RPMI8226 (cell line): Measurements from ENCODE around the gene RNF224.

Experiments used
- DNase-seq: peaks from one replicate; pipeline ENCODE4 v3.0.0-alpha.2; 2015

RNF224 gene

DNA sequence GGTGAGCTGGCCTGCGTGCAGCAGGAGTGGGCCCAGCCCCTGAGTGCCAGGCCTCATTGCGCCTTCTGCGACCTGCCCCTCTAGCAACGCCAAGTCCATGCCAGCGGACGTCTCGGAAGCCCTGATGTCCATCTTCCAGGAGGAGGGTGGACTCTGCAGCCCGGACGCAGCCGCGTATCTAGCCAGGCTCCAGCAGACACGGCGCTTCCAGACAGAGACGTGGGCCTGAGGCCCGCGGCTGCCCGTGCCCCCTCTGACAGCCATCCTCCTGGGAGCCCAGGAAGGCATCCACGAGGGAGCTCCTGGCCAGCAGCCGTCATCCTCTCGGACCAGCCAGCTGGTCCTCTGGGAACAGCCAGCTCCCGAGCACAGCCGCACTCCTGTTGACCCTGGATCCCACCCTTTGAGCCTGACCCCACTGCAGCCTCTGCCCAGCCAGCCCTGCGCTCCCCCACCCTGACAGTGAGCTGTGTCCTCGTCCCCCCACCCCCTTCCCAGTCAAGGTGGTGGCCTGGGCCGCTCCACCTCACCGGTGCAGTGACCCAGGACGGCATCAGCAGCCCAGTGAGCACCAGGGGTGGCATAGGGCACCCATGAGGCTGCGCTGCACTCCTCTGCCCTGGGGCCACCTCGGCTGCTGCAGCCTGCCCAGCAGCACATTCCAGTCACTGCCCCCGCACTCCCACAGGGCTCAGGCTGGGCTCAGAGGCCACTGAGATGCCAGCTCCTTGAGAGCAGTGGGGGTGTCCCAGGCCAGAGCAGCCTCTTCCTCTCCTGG, 10.9 kb upstream of the RNF224 start:
- DNase-seq = no peak

GRCh38 chr9:137217276-137218211, 9.8 kb upstream of the RNF224 start:
- no peak for DNase-seq

- DNase-seq = no peak
Measured at GRCh38 chr9:137218212-137218753, 9.0 kb upstream of the RNF224 start.

- DNase-seq = no peak
Measured at GRCh38 chr9:137218754-137219271, 8.5 kb upstream of the RNF224 start.

DNA sequence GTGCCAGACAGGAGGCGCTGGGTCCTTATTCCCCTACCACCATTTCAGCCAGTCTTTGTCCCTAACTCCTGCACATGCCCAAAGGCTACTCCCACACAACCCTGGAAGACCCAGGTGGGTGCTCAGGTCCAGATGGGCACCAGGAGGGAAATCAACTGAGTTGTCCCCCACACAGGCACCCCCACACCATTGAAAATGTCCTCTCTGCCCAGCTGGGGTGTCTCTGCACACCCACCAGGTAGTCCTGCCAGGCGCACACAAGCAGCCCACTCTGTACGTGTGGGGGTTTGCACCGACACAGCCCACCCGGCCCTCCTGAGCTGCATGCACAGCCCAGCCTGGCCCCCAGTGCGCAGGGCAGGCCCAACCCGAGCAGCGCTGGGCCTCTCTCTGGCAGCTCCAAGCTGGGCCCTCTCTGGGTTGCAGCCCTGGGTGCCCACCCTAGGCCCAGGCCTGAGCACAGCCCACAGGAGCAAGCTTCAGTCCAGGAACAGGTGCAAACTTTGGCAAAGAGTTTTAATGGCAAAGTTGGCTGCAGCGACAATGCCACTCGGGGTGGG, 7.5 kb upstream of the RNF224 start:
- no peak for DNase-seq

DNA sequence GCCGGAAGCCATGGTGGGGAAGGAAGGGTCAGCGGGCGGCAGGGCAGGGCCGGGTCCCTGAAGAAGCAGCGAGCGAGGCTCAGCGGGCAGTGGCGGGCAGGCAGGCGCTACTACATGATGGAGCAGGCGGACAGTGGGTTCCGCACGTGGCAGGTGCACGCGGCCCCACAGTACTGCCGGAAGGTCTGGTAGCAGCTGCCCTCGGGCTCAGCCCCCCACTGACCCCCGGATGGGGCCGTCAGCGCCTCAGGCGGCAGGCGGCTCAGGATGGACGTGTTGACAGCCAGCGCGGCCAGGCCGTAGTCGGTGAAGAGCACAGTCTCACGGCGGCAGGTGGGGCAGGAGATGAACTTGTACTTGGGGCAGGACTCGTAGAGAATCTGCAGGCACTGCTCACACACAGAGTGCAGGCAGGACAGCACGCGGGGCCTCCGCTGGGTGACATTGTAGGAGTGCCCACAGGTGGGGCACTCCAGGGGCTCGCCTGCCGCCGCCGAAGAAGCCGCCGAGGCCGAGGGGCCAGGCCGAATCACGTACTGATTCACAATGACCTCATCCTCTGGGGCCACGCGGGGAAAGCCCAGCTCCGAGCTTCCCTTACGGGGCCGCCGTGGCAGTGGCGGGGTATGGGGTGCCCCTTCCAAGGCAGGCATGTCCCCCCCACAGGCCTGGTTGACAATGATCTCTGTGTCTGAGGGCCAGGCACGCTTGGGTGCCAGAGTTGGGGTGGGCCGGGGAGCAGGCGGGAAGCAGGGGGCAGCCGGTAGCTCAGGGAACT, 6.8 kb upstream of the RNF224 start:
- no peak for DNase-seq

GRCh38 chr9:137221095-137221505, 6.2 kb upstream of the RNF224 start:
- DNase-seq = no peak

GRCh38 chr9:137221506-137222111, 5.7 kb upstream of the RNF224 start:
- peak; percentile 70 for DNase-seq

- peak; percentile 51 for DNase-seq
Measured at GRCh38 chr9:137222190-137223077, 4.9 kb upstream of the RNF224 start, which contains the start of gene RNF208. Gene RNF208 (minus strand): TSS chr9:137222240. CDS start chr9:137221212, 1,028 bp downstream.

GRCh38 chr9:137223078-137223970, 4.0 kb upstream of the RNF224 start:
- DNase-seq = peak; percentile 100

DNA sequence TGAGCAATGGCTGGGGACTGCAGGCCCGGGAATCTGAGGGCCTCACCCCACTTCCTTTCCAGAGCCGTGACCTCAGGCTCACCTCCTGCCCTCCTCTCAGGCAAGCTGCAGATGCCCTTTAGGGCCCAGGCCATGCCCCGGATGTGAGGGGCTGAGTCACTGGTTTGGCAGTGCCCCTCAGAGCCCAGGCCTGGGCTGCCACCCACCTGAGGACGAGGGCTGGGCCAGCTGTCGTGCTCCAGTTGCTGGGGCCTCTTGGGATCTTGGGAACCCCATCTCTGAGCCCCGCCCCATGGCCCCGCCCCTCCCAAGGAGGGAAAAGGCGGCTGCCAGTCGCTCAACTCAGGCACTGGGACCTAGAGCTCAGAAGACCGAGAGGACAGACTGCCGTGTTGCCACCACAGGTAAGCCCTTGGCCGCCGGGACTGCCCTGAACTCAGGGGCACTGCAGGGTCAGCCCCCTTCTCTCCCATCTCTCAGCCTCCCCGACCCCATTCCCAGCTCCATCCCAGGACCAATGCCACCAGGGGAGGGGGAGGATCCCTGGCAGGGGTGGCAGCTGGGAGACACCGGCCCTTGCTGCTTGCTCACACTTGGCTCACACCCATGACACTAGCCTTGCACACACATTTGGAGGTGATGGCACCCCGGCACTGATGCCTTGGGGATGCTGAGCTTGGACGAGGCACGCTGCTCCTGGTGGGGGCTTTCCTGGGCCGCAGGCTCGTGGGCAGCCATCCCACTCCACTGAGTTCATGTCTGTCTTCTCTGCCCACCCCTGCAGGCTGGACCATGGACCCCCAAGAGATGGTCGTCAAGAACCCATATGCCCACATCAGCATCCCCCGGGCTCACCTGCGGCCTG, 2.2 kb upstream of the RNF224 start, which contains the start of gene CYSRT1:
Gene CYSRT1, plus strand, starts transcription at position 345 of the 865 bp plus-strand sequence. Its CDS starts 448 bp downstream, at position 793.
- DNase-seq = peak; percentile 97

DNA sequence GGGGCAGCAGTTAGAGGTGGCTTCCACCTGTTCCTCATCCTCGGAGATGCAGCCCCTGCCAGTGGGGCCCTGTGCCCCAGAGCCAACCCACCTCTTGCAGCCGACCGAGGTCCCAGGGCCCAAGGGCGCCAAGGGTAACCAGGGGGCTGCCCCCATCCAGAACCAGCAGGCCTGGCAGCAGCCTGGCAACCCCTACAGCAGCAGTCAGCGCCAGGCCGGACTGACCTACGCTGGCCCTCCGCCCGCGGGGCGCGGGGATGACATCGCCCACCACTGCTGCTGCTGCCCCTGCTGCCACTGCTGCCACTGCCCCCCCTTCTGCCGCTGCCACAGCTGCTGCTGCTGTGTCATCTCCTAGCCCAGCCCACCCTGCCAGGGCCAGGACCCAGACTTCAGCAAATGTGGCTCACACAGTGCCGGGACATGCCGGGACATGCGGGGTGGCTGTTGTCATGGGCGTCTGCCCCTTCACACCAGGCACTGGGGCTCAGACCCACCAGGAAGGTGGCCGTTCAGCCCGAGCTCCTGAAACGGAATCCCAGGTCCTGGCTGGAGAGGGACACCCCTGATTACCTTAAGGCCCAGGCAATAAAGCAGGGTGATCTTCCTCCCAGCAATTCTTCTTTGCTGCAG, 1.5 kb upstream of the RNF224 start:
- no peak for DNase-seq

- no peak for DNase-seq
Measured at GRCh38 chr9:137226338-137227053, 806 bp upstream of the RNF224 start.

GRCh38 chr9:137227853-137228505, 677 bp downstream of the RNF224 start:
- no peak for DNase-seq

GRCh38 chr9:137228506-137228967, 1.2 kb downstream of the RNF224 start:
- no peak for DNase-seq
